Measurements from ENCODE around the gene EFEMP2.

Gene EFEMP2

DNA sequence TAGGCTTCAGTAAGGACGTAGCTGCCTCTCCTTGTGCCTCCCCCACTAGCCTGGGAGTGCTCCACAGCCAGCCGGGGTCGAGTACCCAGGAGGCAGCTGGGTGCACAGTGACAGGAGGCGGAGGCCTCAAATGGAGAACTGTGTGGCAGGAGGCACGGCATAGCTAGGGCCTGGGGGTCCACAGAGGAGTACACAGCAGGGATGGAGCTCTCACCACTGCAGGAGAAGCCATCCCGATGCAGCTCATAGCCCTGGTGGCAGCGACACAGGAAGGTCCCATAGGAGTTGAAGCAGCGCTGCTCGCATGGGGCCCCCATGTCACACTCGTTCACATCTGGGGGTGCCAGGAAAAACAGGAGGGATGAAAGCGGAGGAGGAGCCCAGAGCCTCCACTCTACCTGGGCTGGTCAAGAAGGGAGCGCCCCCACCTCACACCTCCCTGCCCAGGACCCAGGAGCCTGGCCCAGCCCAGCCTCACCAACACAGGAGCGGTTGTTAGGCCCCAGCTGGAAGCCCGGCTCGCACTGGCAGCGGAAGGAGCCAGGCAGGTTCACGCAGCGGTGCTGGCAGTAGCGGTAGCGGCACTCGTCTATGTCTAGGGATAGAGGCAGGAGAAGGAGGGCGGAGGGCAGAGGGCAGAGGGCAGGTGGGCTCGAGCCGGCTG is 2.8 kb downstream of the EFEMP2 start:
- no peak for TF ChIP-seq CTCF (IDR thresholded peaks at IDR 0.05; ENCODE audit: insufficient read depth, low read length, poor library complexity, severe bottlenecking)
- no peak for TF ChIP-seq EZH2phosphoT487 (conservative IDR thresholded peaks at IDR 0.05; ENCODE audit: low read length)
- H3K9me2 ChIP-seq (replicated peaks; ENCODE audit: insufficient read depth, low read length) = no peaks in the 10 kb centered on the region
- no peaks in the 10 kb centered on the region for H3K9me3 ChIP-seq (ENCODE audit: insufficient read depth, low read length)
- no peak overlapping the region for H3K4me2 ChIP-seq (ENCODE audit: low read depth, low read length, poor library complexity, severe bottlenecking)
- no peaks in the 10 kb centered on the region for H3K79me2 ChIP-seq (ENCODE audit: insufficient read depth, low read length)
- H3K36me3 ChIP-seq (ENCODE audit: low read length) = no peaks in the 10 kb centered on the region
- H3K4me3 ChIP-seq (ENCODE audit: insufficient read depth, low read length, poor library complexity, severe bottlenecking) = no peak overlapping the region
- no peaks in the 10 kb centered on the region for H3K27me3 ChIP-seq (ENCODE audit: low read length)
- H3K27ac ChIP-seq (ENCODE audit: low read depth, low read length) = no peak overlapping the region
- H3K9ac ChIP-seq (ENCODE audit: low read length) = no peak overlapping the region
- H2AFZ ChIP-seq (ENCODE audit: low read depth, low read length, severe bottlenecking) = no peak overlapping the region
- no peaks in the 10 kb centered on the region for H4K20me1 ChIP-seq (ENCODE audit: low read depth, low read length)
- H3F3A ChIP-seq (ENCODE audit: insufficient read depth) = no peaks in the 10 kb centered on the region

GRCh38 chr11:65868907-65869306 is 3.7 kb downstream of the EFEMP2 start:
- Histone ChIP-seq H4K20me1 (ENCODE audit: low read depth, low read length) (no peaks in the 10 kb centered on the region), H3K79me2 (ENCODE audit: insufficient read depth, low read length) (no peaks in the 10 kb centered on the region), H3K9me3 (ENCODE audit: insufficient read depth, low read length) (no peaks in the 10 kb centered on the region), H2AFZ (ENCODE audit: low read depth, low read length, severe bottlenecking) (no peak overlapping the region), H3K36me3 (ENCODE audit: low read length) (no peaks in the 10 kb centered on the region), H3K27me3 (ENCODE audit: low read length) (no peaks in the 10 kb centered on the region), H3K9me2 (replicated peaks; ENCODE audit: insufficient read depth, low read length) (no peaks in the 10 kb centered on the region), H3K27ac (ENCODE audit: low read depth, low read length) (no peak overlapping the region), H3K9ac (ENCODE audit: low read length) (no peak overlapping the region), H3K4me3 (ENCODE audit: insufficient read depth, low read length, poor library complexity, severe bottlenecking) (no peak overlapping the region), H3F3A (ENCODE audit: insufficient read depth) (no peaks in the 10 kb centered on the region), H3K4me2 (ENCODE audit: low read depth, low read length, poor library complexity, severe bottlenecking) (no peak overlapping the region)
- TF ChIP-seq EZH2phosphoT487 (conservative IDR thresholded peaks at IDR 0.05; ENCODE audit: low read length) (no peak), CTCF (IDR thresholded peaks at IDR 0.05; ENCODE audit: insufficient read depth, low read length, poor library complexity, severe bottlenecking) (no peak)

DNA sequence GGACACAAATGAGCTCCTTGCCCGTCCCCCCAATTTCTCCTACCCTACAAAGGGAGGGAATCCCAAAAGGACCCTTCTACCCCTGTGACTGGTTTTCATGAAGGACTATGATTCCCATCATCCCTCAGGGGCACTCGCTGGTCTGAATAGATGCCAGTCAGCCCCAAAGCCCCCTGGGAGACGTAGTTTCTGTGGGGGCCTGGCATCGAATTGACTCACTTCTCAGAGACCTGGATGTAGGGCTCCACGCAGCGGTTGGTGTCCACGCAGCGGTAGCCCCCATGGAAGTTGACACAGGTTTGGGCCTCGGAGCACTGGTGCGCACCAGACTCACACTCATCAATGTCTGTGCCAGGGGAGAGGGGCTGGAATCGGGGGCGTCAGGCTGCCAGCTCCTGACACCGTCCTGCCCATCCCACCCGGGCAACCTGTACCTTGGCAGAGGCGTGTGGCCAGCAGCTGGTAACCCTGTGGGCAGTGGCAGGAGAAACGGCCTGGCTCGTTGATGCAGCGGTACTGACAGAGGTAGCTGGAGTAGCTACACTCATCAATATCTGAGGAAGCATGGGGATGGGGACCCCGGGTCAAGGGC is 4.4 kb downstream of the EFEMP2 start:
- Histone ChIP-seq H4K20me1 (ENCODE audit: low read depth, low read length) (no peaks in the 10 kb centered on the region), H3K27me3 (ENCODE audit: low read length) (no peaks in the 10 kb centered on the region), H3K9me2 (replicated peaks; ENCODE audit: insufficient read depth, low read length) (no peaks in the 10 kb centered on the region), H3K36me3 (ENCODE audit: low read length) (no peaks in the 10 kb centered on the region), H3K9me3 (ENCODE audit: insufficient read depth, low read length) (no peaks in the 10 kb centered on the region), H2AFZ (ENCODE audit: low read depth, low read length, severe bottlenecking) (no peak overlapping the region), H3F3A (ENCODE audit: insufficient read depth) (no peaks in the 10 kb centered on the region), H3K4me2 (ENCODE audit: low read depth, low read length, poor library complexity, severe bottlenecking) (no peak overlapping the region), H3K79me2 (ENCODE audit: insufficient read depth, low read length) (no peaks in the 10 kb centered on the region), H3K27ac (ENCODE audit: low read depth, low read length) (no peak overlapping the region), H3K9ac (ENCODE audit: low read length) (no peak overlapping the region), H3K4me3 (ENCODE audit: insufficient read depth, low read length, poor library complexity, severe bottlenecking) (no peak overlapping the region)
- TF ChIP-seq CTCF (IDR thresholded peaks at IDR 0.05; ENCODE audit: insufficient read depth, low read length, poor library complexity, severe bottlenecking) (no peak), EZH2phosphoT487 (conservative IDR thresholded peaks at IDR 0.05; ENCODE audit: low read length) (no peak)
